Activated CD4-positive, alpha-beta T cell treated with anti-CD3 and anti-CD28 coated beads, Interleukin-2, Interleukin-6, amounts not matched to agents 100 ng/mL and 50 ng/mL, durations not matched to agents 16 hours and 8 hours (primary cell): Measurements from ENCODE around the gene TSPAN18.
A peak's percentile ranks its signal among the peaks of the same experiment; 100 is the strongest.

ENCODE experiments used
- DNase-seq: peaks from one replicate; pipeline ENCODE4 v3.0.0-alpha.2; 2020

The TSPAN18 gene

DNA sequence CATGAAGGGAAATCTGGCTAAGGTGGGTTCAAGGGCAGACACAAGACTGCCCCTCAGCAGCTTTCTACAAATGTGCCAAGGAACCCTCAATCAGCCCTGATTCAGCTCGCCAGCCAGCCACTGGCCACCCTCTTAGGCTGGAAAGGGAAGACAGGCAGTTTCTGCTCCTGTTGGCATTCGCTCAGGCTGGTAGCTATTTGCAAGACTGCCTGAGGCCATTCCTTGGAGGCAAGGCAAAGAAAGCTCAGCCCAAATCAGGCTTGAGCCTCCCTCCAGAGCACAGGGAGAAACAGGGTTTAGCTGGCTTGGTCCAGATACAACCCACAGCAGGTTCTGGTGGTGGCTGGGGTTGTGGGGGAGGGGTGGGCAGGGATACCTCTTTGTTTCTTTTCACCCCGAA lies 204.7 kb downstream of the TSPAN18 start:
- no peak for DNase-seq

DNA sequence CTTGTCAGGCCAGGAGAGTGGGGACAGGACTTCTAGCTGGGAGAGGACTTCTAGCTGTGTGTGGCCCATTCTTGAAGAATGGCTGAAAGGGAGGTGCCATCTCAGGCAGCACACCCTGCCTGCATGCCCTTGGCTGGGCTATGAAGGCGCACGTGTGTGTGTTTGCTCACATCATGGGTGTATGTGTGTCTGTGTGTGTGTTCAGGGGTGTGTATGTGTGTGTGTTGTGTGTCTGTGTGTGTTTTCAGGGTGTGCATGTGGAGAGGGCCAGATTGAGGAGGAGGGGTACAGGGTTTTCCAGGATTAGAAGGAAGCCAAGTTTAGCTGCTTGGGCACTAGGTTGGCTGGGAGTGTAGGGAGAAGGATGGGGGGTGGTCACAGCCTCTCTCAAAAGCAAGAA lies 207.3 kb downstream of the TSPAN18 start:
- no peak for DNase-seq

DNA sequence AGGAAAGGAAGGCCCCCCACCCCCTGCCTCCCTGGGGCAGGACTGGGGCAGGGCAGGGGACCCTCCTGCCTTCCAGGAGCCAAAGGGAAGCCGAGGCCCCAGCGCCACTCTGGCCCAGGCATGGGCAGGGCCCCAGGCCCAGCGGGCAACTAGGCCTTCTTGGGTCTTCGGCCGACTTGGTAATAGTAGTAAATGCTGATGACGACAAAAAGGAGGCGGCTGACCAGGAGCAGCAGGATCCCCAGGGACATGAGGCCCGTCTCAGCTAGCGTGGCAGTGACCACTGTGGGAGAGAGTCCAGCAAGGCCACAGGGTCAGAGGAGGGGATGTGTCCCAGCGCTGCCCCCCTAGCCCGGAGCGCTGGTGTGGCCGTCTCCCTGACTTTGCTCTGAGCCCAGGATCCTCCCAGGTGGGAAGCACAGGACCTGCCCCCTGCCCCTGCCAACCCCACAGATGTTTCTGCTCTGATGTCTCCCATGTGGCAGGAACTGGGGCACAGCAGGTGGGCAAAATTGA lies 208.0 kb downstream of the TSPAN18 start:
- DNase-seq, result no peak

DNA sequence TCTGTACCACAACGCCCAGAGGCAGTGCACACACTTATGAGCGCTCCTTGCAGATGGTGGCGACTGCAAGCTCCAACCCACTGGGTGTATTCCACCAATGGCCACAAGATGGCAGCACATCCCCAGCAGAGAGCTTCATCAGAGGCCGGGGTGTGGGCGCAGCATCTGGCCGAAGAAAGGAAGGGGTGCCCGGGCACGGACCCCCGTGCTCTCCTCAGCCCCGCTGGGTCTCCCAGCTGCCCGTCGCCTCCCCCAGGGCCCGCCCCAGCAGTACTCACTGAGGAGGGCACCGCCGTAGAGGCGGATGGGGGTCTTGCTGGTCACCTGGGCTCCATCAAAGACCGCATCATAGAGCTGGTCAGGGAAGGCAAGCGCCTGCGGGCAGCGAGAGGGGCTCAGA lies 209.8 kb downstream of the TSPAN18 start:
- DNase-seq, result peak; percentile 76

DNA sequence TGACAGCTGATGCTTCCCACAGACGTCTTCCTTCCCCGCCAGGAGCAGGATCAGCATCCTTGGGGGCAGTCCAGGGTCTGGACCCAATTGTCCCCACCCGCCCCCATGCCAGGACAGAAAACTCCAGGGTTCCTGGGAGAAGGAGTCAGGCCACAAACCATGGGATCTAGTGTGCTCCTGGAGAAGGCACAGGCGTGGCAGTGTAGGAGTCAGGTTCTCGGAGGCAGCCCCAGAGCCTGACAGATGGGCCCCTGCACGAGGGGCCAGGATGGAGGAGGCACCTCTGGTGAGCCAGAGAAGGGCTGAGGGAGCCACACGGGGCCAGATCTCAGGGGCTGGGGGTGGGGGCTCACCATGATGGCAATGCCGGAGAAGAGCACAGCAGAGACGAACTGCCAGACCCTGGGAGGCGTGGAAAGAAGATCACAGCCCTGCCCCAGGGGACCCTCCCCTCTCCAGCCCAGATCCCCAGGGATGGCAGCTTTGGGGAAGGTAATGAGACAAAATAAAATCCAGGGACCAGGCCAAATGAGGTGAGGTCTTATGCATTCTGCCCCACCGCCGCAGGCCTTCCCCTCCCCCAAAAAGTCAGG lies 210.3 kb downstream of the TSPAN18 start:
- DNase-seq, result no peak

DNA sequence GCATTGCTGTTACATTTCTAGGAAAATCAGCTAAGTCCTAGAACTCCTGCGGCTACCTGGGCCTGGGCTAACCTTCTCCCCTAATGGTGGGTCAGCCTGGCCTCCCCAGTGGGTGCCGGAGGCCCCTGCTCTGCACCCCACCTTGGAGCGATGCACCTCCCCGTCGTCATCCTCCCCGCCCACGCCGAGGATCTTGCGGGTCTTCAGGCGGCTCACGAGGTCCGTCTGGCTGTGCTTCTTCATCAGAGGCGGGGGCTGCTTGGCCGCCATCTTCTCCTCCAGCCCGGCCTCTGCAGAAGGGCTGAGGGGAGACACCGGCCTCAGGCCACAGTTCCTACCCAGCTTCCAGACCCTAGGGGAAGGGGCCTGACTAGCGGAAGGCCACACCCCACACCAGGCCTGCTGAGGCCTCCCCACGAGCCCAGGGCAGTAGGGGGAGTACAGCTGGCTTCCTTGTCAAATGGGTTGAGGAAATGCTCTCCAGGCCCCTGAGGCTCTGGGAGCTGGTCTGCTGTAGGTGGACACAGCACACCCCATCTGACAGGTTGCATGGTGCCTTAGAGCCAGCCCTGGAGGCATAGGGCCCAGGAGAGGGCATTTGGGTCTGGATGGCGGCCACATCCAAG lies 211.4 kb downstream of the TSPAN18 start:
- DNase-seq, result no peak

DNA sequence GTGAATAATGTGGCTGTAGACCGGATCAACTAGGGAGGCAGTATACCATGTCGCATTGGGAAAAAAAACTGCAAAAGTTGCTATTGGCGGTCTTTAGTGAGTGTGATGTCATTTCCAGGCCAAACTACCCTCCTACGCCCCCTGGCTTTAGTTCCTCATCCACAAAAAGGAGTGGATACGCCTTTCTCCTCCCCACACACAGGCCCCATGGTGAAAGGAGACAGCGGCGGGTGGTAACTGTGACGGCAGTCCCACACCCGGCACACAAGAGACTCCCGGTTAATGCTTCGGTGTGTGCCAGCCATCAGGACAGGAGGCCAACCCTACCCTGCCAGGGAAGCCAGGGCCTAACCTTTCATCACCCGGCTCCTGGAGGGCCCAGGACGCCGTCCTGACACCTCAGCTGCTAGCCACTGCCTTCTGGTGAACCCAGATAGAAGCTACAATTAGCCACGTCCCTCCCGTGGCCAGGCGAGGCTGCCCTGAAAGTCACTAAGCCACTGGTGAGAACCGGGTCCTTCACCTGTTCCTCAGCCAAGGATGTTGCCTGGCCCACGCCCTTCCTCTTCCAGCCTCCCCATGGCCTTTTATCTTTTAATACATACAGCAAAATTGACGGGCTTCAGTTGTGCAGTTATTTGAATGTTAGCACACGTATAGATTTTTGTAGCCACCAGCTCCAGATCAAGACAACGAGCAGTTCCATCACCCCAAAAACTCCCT lies 213.1 kb downstream of the TSPAN18 start:
- no peak for DNase-seq

DNA sequence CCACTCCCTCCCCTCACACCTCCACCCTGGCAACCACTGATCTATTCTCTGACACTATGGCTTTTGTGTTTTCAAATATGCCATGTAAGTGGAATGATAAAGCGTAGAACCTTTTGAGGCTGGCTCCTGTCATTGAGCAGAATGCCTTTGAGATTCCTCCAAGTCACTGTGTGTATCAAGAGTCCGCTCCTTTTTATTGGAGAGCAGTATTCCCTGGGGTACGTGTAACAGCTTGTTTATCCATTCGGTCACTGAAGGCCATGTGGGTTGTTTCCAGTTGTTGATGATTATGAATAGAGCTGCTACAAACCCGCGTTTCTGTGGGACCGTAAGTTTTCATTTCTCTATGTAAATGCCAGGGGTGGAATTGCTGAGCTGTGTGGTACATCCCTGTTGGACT lies 213.6 kb downstream of the TSPAN18 start:
- no peak for DNase-seq

DNA sequence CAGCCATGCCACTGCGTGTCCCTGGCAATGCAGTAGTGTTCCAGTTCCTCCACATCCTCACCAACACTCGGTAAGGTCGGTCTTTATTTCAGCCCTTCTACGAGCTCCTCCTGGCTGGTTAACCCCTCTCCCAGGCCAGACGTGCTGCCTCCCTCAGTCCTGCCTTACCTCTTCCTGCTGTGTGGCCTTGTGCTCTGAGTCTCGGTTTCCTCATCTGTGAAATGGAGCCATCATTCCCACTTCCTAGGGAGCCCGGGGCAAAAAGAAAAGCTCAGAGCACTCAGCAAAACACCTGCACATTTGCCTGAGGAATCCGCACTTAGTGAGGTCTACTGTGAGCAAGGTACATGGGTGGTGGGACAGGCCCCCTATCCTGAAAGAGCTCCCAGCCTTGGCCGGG lies 214.1 kb downstream of the TSPAN18 start:
- no peak for DNase-seq

DNA sequence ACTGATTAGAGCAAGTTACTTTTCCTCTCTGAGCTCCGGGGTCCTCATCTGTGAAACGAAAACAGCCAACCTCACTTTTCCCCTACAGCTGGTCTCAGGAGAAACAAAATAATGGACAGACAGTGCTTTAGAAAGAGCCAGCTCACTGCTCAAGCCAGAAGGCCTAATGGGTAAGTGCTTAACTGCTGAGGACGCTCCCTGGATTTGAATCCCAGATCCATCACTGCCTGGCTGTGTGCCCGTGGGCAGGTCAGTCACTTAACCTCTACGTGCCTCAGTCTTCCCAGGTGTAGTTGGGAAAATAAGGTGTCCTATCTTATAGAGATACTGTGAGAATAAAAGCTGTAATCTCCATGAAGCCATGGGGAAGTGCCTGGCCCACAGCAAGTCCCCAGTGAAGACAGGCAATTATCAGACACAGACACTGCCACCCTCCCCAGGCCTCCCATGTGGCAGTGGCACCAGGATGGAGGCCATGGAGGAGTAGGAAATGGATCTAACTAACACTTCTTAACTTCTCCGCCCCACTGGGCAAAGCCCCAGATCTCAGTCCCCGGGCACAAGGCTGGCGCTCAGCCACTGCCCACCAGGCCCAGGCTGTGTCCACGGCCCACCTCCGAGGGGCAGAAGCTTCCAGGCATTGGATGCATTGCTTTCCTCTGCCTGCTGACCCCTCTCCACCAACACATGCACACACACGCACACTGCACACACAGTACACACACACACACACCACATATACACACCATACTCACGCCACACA lies 214.7 kb downstream of the TSPAN18 start:
- DNase-seq, result no peak

DNA sequence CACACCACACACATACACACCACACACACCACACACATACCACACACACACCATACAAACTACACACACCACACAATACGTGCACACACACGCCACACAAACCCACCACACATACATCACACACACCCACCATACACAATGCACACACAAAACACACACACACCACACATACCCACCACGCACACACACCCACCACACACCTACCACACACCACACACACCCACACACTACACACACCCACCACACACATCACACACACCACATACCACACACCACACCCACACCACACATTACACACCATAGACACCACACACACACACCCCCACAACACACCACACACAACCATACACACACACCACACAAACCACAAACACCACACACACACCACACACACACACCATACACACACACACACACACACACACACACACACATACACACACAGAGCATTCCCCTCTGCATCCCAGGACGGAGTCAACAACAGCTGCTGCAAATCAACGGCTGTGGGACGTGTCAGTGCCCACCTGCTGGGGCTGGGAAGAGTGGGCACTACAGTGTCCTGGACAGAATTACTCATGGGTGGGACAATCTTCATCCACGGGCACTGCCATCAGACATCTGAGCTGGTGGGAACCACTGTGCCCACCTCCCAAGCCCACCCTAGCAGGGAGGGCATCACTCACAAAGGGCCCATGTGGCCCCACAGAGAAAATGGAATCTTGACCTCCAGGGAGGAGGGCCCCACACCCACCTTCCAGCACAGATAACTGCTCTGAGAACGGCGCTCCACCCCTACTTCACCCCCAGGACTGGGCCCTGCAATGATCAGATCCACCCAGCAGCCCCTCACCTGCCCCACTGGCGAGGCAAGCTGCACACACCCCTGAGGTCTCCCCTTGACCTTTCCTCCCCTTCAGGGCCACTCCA lies 215.5 kb downstream of the TSPAN18 start:
- DNase-seq, result no peak

DNA sequence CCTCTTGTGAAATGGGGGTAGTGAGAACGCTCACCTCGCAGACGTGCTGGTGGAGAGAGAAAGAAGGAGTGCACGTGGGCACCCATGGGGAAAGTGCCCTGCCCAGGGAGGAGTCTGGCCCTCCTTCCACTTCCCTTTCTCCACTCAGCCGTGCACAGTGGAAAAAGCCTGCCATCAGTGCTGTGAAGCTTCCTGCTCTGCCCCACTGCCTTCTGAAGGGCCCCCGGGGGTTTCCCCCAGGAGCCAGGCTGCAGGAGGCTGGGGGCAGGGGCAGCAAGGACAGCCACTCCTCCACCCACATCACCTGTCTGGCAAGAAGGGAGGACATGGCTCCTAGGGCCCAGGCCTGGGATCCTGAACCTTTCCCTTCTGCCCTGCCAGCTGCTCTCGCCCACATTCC lies 216.4 kb downstream of the TSPAN18 start:
- DNase-seq, result no peak

DNA sequence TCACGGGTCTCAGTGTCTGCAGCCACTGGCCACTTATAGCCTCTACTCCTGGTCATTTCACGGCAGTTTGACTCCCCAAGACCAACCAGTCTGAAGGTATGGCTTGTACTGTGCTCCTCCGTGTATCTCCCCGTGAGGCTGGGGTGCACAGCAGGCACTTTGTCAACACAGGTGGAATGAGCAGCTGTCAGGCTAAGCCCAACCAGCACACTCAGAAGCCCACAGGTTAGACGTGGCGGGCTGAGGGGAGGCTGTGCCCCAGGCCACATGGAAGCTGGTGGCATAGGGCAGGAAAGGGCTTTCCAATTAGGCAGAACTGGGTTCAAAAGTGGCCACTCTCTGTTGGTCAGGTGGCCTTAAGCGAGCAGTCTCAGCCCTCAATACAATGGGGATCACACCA lies 216.9 kb downstream of the TSPAN18 start:
- no peak for DNase-seq

DNA sequence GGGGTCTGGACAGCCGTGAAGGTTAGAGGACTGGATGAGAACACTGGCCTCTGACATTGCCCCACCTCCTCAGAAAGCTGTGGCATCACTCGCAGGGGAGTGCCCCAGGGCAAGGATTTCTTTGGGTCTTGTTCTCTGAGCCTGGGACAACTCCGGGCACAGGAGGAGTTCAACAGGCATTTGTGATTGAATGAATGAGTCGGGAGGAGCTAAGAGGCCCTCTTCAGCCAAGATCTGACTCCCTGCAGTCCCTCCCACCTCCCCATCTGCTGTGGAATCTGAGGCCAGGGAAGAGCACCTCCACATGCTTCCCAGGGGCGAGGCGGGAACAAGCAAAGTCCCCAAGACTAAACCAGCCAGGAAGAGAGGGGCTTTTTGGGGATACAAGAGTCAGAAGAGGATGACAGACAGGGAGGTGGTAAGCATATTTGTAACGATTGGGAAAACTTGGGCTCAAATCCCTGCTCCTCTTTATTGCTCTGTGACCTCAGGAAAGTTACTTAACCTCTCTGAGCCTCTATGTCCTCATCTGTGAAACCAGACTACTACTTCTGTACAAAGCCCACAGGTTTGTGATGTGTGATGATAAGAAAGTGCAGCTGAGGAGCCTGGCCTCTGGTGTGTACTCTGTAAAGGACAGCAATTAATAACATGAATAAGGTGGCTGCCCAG lies 217.6 kb downstream of the TSPAN18 start:
- no peak for DNase-seq

DNA sequence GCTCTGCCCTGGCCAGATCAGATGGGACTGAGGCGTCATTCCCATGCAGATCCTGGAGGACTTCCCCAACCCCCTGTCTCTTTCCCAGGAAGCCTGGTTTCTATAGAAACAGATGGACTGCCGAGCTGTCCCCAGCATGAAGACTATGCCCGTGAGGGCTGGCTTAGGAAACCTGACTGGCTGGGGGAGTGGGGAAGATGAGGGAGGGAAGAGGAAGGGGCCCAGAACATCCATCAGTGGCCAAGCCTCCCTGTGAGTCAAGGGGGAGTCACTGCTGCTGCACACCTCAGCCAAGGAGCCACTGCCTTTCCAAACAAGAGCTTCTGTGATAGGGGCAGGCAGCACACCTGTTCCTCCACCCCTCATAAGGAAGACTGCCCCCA lies 218.1 kb downstream of the TSPAN18 start:
- no peak for DNase-seq

DNA sequence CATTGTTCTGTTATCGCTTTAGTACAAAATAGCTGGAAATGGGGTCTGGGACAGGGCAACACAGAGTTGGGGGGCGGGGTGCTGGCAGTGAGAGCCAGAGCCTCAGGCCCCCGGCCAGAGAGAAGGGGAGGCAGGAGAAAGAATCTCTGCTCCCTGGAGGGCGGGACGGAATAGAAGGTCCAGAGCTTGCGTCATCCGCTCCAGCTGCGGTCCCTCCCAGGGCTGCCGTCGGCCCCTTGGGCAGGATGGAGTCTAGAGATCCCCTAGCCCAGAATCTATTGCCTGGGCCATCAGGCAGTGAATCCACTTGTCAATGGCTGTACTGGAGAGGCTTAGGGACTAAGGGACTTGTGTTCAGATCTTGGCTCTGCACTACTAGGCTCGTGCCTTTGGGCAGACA lies 218.9 kb downstream of the TSPAN18 start:
- no peak for DNase-seq

DNA sequence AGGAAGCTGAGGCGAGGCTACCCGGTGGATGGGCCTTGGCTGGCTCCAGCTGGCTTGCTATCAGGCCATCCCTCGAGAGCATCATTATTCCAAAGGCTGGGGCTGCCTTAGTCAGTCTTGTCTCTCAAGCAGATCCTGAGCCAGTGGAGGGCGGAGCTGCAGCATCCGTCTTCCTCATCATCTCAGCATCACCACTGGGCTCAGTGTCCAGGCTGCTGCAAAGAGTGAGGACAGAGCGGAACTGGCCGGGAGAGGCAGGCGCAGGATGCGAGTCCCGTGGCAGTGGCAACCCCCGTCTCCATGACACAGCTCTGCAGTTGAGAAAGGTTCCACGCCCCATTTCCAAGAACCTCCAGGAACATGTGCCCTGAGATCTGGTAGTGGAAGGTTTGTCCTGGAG lies 219.5 kb downstream of the TSPAN18 start:
- no peak for DNase-seq

DNA sequence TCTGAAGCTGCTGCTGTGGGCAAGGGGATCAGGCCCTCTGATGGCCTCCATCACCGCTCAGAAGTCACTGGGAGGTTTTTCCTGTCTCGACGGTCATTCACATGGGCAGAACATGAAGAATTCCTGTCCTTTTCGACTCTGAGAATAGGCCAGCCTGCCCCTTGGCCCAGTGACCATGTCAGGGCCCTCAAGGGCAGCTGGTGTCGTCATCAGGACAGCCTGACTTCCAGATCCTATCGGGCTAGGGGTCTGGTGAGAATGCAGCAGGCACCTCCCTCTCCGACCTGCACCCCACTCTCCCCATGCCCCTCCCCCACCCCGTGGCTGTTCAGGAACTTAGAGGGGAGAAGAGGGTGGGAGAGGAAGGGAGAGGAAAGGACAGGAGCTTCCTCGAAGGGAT lies 220.4 kb downstream of the TSPAN18 start:
- DNase-seq, result no peak

DNA sequence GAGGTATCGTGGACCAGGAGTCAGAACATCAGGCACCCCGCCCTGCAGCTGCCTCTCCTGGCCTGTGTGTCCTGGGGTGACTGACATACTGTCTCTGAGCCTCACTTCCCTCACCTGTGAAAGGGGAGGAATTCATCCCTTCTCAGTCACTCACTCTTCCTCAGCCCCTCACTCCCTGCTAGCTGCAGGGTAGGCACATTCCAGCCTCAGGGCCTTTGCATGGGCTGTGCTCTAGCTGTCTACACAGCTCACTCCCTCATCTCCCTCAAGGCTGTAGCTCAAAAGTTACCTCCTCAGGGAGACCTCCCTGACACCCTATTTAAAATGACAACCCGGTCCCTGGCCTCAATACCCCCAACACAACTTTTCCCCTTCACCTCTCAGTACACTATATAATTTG lies 221.4 kb downstream of the TSPAN18 start:
- no peak for DNase-seq

DNA sequence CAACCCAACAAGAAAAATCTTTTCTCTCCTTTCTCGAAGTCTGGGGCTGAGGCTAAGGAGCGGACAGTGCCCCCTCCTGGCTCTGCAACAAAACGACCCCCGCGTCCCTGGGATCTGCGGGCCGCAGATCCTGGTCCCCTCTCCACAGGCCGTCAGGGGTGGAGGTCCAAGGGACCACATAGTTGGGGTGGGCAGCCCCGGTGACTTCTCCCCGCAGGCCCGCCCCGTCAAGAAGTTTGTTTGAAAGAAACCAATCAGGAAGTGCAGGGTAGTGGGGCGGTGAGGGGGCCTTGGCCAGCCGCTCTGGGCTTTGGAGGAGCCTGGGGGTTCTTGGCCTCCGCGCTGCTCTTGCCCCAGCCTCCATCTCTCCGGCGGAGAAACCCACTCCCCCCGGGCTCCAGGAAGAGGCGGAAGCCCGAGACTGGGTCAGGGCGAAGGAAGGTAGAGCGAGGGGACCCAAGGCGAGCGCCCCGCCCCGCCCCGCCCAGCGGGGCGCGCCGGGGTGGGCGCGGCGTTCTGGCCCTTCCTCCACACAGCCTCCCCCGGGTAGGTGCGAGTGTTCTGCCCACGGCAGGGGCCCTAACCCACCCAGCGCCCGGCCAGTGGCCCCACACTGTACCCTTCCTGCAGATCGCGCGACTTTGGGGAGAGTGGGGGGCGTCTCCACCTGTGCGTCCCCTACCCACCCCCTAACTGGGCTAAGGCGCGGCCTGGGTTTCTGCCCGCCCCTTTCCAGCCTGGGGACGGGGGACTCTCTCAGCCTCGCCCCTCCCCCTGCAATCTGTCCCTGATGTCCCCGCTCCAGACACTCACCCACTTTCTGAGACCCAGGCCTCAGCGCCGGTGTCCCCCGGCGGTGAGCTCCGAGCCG lies 222.6 kb downstream of the TSPAN18 start:
- peak; percentile 18 for DNase-seq
